ENCODE measurements around the gene KCNMA1. TPM values are rescaled to one million over a fixed set of nuclear protein-coding genes. Genes with fewer than 3 reads are reported as not detected.

Gene KCNMA1
- total and polyA plus RNA-seq, 7 donors = 15.3 to 427 (median 256) TPM

DNA sequence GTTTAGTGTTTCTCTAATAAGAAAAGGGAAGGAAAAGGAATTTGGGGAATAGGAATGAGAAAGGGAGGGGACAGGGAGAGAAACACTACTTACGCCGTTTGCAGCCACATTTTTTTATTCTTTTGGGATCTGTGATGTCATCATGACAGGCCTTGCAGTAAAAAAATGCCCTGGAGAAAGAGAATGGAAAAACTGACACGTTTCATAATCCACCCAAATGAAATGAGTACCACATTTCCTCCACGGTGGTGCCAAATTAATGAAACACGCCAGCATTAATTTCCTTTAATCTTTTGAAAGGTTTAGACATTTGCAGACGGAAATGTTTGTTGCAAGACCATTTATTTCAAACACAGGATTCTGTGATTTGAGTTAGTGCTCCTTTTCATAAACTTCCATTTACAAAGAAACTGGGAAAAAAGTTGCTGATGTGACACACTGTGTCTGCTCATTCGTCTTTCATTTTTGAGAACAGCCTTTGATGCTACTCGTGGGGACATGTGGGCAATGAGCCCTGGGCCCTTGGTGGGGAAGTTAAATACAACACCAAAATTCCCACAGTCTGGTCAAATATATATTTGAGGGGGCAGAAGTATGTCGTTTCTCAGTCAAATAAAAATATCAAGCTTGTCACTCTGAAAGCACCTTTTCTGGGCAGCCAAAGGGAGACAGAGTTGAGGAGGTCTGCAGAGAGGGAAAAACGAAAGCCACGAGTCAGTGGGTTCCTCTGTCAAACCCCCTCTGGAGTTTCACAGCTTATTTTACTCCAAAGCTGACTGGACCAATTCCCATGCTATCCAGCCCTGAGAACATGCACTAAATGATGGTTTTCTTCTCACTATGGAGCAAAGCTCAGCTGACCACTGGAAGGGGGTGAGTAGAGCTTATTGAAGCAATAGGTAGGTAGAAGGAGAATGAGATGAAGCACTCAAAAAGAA is 625.5 kb downstream of the KCNMA1 start:
- DNase-seq = no peak
- peaks cover 0 to 22% (median 12%) of the 10 kb centered on the region in 4 donors for H3K4me1 ChIP-seq
- H3K9me3 ChIP-seq = no peaks in the 10 kb centered on the region
- intact Hi-C loops (cut with DNase I) = no loop called here
- H3K27ac ChIP-seq = peak overlapping the region; percentile 28 to 61 (median 52)
- 68 to 79% methylated on average over 11 of the region's 11 CpGs for WGBS, 2 donors
- H3K4me3 ChIP-seq = no peak overlapping the region
- H3K27me3 ChIP-seq = no peaks in the 10 kb centered on the region
- H3K36me3 ChIP-seq = peaks cover 0 to 24% (median 2%) of the 10 kb centered on the region in 4 donors
- no peak for TF ChIP-seq POLR2A (IDR thresholded peaks at IDR 0.05)
- peak; percentile 21 to 55 (median 44) for TF ChIP-seq POLR2AphosphoS5 (IDR thresholded peaks at IDR 0.05)
- no peak for TF ChIP-seq CTCF (IDR thresholded peaks at IDR 0.05)
- TF ChIP-seq EP300 (IDR thresholded peaks at IDR 0.05) = peak in 1 of 4 donors; percentile 30

- H3K4me3 ChIP-seq = no peak overlapping the region
- intact Hi-C loops (cut with DNase I) = no loop called here
- no peak for DNase-seq
- TF ChIP-seq CTCF (IDR thresholded peaks at IDR 0.05) (no peak), POLR2AphosphoS5 (IDR thresholded peaks at IDR 0.05) (no peak), EP300 (IDR thresholded peaks at IDR 0.05) (no peak), POLR2A (IDR thresholded peaks at IDR 0.05) (no peak)
- H3K27me3 ChIP-seq = no peaks in the 10 kb centered on the region
- H3K9me3 ChIP-seq = no peaks in the 10 kb centered on the region
- WGBS, 2 donors = 74 to 89% methylated on average over 3 of the region's 3 CpGs
- peaks cover 0 to 20% (median 0%) of the 10 kb centered on the region in 4 donors for H3K36me3 ChIP-seq
- H3K27ac ChIP-seq = peak overlapping the region in 1 of 4 donors; percentile 61
- peaks cover 0 to 28% (median 16%) of the 10 kb centered on the region in 4 donors for H3K4me1 ChIP-seq
Observed at GRCh38 chr10:77010430-77010829, 627.2 kb downstream of the KCNMA1 start.

GRCh38 chr10:77007834-77008233 is 629.8 kb downstream of the KCNMA1 start:
- Histone ChIP-seq H3K36me3 (peaks cover 0 to 20% (median 0%) of the 10 kb centered on the region in 4 donors), H3K4me3 (no peak overlapping the region), H3K9me3 (no peaks in the 10 kb centered on the region), H3K27ac (no peak overlapping the region), H3K4me1 (peaks cover 0 to 42% (median 31%) of the 10 kb centered on the region in 4 donors), H3K27me3 (no peaks in the 10 kb centered on the region)
- intact Hi-C loops (cut with DNase I) = loop anchor here (5.0 to 10.0 kb wide), 2 partner anchors 756 to 923 kb away; no protein-coding TSS in a partner anchor
- WGBS, 2 donors = 81 to 89% methylated on average over 5 of the region's 5 CpGs
- no peak for TF ChIP-seq CTCF (IDR thresholded peaks at IDR 0.05)
- no peak for DNase-seq

GRCh38 chr10:77006836-77007511 is 630.6 kb downstream of the KCNMA1 start:
- TF ChIP-seq CTCF (IDR thresholded peaks at IDR 0.05) (no peak), POLR2A (IDR thresholded peaks at IDR 0.05) (no peak), EP300 (IDR thresholded peaks at IDR 0.05) (no peak), POLR2AphosphoS5 (IDR thresholded peaks at IDR 0.05) (no peak)
- H3K27me3 ChIP-seq = no peaks in the 10 kb centered on the region
- no peak overlapping the region for H3K4me3 ChIP-seq
- H3K27ac ChIP-seq = no peak overlapping the region
- 91% methylated on average over 2 of the region's 2 CpGs for WGBS, 2 donors
- no peaks in the 10 kb centered on the region for H3K9me3 ChIP-seq
- peaks cover 0 to 42% (median 25%) of the 10 kb centered on the region in 4 donors for H3K4me1 ChIP-seq
- DNase-seq = no peak
- peaks cover 0 to 20% (median 0%) of the 10 kb centered on the region in 4 donors for H3K36me3 ChIP-seq
- intact Hi-C loops (cut with DNase I) = loop anchor here (5.0 to 10.0 kb wide), 2 partner anchors 755 to 922 kb away; no protein-coding TSS in a partner anchor
